Sigmoid colon (tissue), 7 donors: ENCODE data around the gene OR6K2. TPM values are rescaled to one million over a fixed set of nuclear protein-coding genes. Genes with fewer than 3 reads are reported as not detected.
"Not testable (repeated sequence)": the region's sequence is repeated elsewhere in the genome, so short reads cannot be mapped to it uniquely, and the experiment has no call there.

ENCODE experiments used
- DNase-seq: peaks from one replicate; pipeline ENCODE4 v3.0.0-alpha.2; 2019
- H3K27ac ChIP-seq, 4 donors: fragments of 200-600 bp; sonication (generic); one replicate each; pipeline ENCODE4 v1.5.1; 2016 to 2019; ENCODE audit warnings: mild to moderate bottlenecking in 1 of 4
- H3K27me3 ChIP-seq, 3 donors: fragments of 200-600 bp; sonication (generic); one replicate each; pipeline ENCODE4 v1.5.1; 2019; ENCODE audit warnings: mild to moderate bottlenecking in 1 of 3
- H3K36me3 ChIP-seq, 4 donors: fragments of 200-600 bp; sonication (generic); one replicate each; pipeline ENCODE4 v1.5.1; 2016 to 2019
- H3K4me1 ChIP-seq, 4 donors: fragments of 200-600 bp; sonication (generic); one replicate each; pipeline ENCODE4 v1.5.1; 2017 to 2019
- H3K4me3 ChIP-seq, 4 donors: fragments of 200-600 bp; sonication (generic); one replicate each; pipeline ENCODE4 v1.5.1; 2017 to 2019; ENCODE audit warnings: mild to moderate bottlenecking in 2 of 4, moderate library complexity in 1 of 4
- H3K9me3 ChIP-seq, 4 donors: fragments of 200-600 bp in 3 of 4; sonication (generic) in 3 of 4; one replicate each; pipeline versions ENCODE4 v1.5.1 to v1.6.1; 2013 to 2019
- CTCF ChIP-seq, 4 experiments: fragments of 450-650 bp in 3 of 4; fragments of 200-600 bp in 1 of 4; IDR thresholded peaks; one replicate each; pipeline ENCODE4 v1.5.1; 2016 to 2019; ENCODE audit warnings: antibody characterized with exemption in 4 of 4, mild to moderate bottlenecking in 3 of 4, moderate library complexity in 2 of 4
- EP300 ChIP-seq, 4 donors: sonication (generic); formaldehyde crosslinking; IDR thresholded peaks; one replicate each; pipeline ENCODE4 v1.6.1; 2017; ENCODE audit warnings: antibody characterized with exemption in 4 of 4
- POLR2A ChIP-seq, 2 donors: fragments of 450-650 bp; IDR thresholded peaks; one replicate each; pipeline ENCODE4 v1.6.1; 2016; ENCODE audit warnings: antibody characterized with exemption in 2 of 2, mild to moderate bottlenecking in 2 of 2, moderate library complexity in 2 of 2
- POLR2AphosphoS5 ChIP-seq, 4 donors: sonication (generic); formaldehyde crosslinking; IDR thresholded peaks; one replicate each; pipeline ENCODE4 v1.6.1; 2017; ENCODE audit warnings: antibody characterized with exemption in 4 of 4
- WGBS, 2 donors: extraction: QIAGEN DNeasy Blood & Tissue Kit; methylation state at CpG; one replicate each; pipeline ENCODE4 v1.1.7; 2013; 5-methylcytosine and 5-hydroxymethylcytosine counted together
- intact Hi-C: fragments of 100-400 bp; cut with DNase I; formaldehyde crosslinking; loops from one replicate; pipeline ENCODE4 v1.15.1; 2023
- polyA plus RNA-seq, 3 donors: library from polyadenylated mRNA; stranded (reverse); fragments of 200-250 nt; gene quantifications; one replicate each; pipeline ENCODE4 v1.2.3, GENCODE V29; 2013
- total RNA-seq, 4 donors: library from RNA; depleted of rRNA; stranded (reverse); fragments of >200 nt; gene quantifications; one replicate each; pipeline ENCODE4 v1.1.0, GENCODE V29; 2016
- donor health status: healthy with polysubstance abuse.
- donor health status: Bipolar disorder and iron deficiency.
- donor health status: healthy.

OR6K2 gene
- total and polyA plus RNA-seq, 7 donors = not detected

DNA sequence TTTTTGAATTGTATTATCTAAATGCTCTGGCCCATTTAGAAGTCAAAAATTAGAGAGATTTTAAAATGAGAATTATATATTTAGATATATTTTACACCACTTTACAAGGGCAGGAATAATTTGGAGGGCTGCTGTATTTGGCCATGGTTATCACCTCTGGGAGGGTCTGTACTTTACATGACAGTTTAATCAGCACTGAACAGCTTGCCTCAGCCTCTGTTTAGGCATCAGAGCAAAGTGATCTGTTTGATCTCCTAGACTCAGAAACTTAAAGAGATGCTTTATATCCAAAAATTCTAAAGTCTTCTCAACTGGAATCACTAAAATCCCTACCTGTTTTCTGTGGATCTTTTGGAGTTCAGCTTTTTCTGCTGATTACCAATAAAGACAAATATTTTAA, 8.5 kb downstream of the OR6K2 start:
- H3K27me3 ChIP-seq = no peaks in the 10 kb centered on the region
- no peak for TF ChIP-seq POLR2A (IDR thresholded peaks at IDR 0.05)
- TF ChIP-seq EP300 (IDR thresholded peaks at IDR 0.05) = no peak
- no peak for TF ChIP-seq POLR2AphosphoS5 (IDR thresholded peaks at IDR 0.05)
- no peak for TF ChIP-seq CTCF (IDR thresholded peaks at IDR 0.05)
- H3K27ac ChIP-seq = no peak overlapping the region
- H3K36me3 ChIP-seq = no peaks in the 10 kb centered on the region
- intact Hi-C loops = no loop called here
- H3K4me1 ChIP-seq = no peaks in the 10 kb centered on the region
- H3K9me3 ChIP-seq = no peaks in the 10 kb centered on the region
- H3K4me3 ChIP-seq = no peak overlapping the region
- DNase-seq = no peak

- H3K4me1 ChIP-seq, H3K27ac ChIP-seq, H3K36me3 ChIP-seq, intact Hi-C loops, DNase-seq, H3K27me3 ChIP-seq, H3K4me3 ChIP-seq, H3K9me3 ChIP-seq: not testable (repeated sequence)
- WGBS, 2 donors = 49 to 76% methylated on average over 1 of the region's 1 CpG
These were observed 9.3 kb downstream of the OR6K2 start for GRCh38 chr1:158691149-158691548.

GRCh38 chr1:158689875-158690274, 10.6 kb downstream of the OR6K2 start:
- Histone ChIP-seq H3K4me1 (no peaks in the 10 kb centered on the region), H3K27ac (no peak overlapping the region), H3K9me3 (no peaks in the 10 kb centered on the region), H3K36me3 (no peaks in the 10 kb centered on the region), H3K27me3 (no peaks in the 10 kb centered on the region), H3K4me3 (no peak overlapping the region)
- intact Hi-C loops = no loop called here
- DNase-seq = no peak
- TF ChIP-seq CTCF (IDR thresholded peaks at IDR 0.05) = no peak
- TF ChIP-seq POLR2A (IDR thresholded peaks at IDR 0.05) = no peak
- TF ChIP-seq EP300 (IDR thresholded peaks at IDR 0.05) = no peak
- TF ChIP-seq POLR2AphosphoS5 (IDR thresholded peaks at IDR 0.05) = no peak

DNA sequence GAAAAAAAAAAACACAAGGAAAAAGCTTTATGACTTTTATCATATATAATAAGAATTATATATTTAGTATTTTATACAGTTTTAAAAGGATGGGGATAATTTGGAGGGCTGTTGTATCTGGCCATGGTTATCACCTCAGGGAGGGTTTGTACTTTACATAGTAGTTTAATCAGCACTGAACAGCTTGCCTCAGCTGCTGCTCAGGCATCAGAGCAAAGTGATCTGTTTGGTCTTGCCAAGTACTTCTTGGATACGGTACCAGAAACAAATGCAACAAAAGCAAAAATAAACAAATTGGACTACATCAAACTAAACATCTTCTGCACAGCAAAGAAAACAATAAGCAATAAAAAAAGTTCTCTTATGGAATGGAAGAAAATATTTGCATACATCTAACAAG, 11.3 kb downstream of the OR6K2 start:
- Histone ChIP-seq H3K36me3 (no peaks in the 10 kb centered on the region), H3K27ac (no peak overlapping the region), H3K4me1 (no peaks in the 10 kb centered on the region), H3K9me3 (no peaks in the 10 kb centered on the region), H3K4me3 (no peak overlapping the region), H3K27me3 (no peaks in the 10 kb centered on the region)
- WGBS, 2 donors = 55 to 78% methylated on average over 1 of the region's 1 CpG
- no peak for DNase-seq
- intact Hi-C loops = no loop called here
- TF ChIP-seq POLR2A (IDR thresholded peaks at IDR 0.05) = no peak
- no peak for TF ChIP-seq POLR2AphosphoS5 (IDR thresholded peaks at IDR 0.05)
- TF ChIP-seq CTCF (IDR thresholded peaks at IDR 0.05) = no peak
- TF ChIP-seq EP300 (IDR thresholded peaks at IDR 0.05) = no peak

DNA sequence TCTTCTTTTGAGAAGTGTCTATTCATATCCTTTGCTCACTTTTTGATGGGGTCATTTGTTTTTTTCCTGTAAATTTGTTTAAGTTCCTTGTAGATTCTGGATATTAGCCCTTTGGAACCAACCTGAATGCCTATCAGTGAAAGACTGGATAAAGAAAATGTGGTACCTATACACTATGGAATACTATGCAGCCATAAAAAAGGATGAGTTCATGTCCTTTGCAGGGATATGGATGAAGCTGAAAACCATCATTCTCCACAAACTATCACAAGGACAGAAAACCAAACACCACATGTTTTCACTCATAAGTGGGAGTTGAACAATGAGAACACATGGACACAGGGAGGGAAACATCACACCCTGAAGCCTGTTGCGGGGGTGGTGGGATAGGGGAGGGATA, 12.1 kb downstream of the OR6K2 start:
- H3K27ac ChIP-seq, DNase-seq, H3K9me3 ChIP-seq, intact Hi-C loops, H3K27me3 ChIP-seq, H3K4me1 ChIP-seq, H3K4me3 ChIP-seq, H3K36me3 ChIP-seq: not testable (repeated sequence)
- WGBS, 2 donors = 90 to 97% methylated on average over 1 of the region's 1 CpG

- H3K27me3 ChIP-seq = no peaks in the 10 kb centered on the region
- TF ChIP-seq EP300 (IDR thresholded peaks at IDR 0.05) (no peak), CTCF (IDR thresholded peaks at IDR 0.05) (no peak), POLR2AphosphoS5 (IDR thresholded peaks at IDR 0.05) (no peak), POLR2A (IDR thresholded peaks at IDR 0.05) (no peak)
- DNase-seq = no peak
- no peaks in the 10 kb centered on the region for H3K9me3 ChIP-seq
- no peak overlapping the region for H3K27ac ChIP-seq
- no peak overlapping the region for H3K4me3 ChIP-seq
- H3K36me3 ChIP-seq = no peaks in the 10 kb centered on the region
- intact Hi-C loops = no loop called here
- H3K4me1 ChIP-seq = no peaks in the 10 kb centered on the region
These were observed 13.4 kb downstream of the OR6K2 start for GRCh38 chr1:158687037-158687436.
